Fibroblast of lung (primary cell): Measurements from ENCODE around the gene NOXO1.

Source experiments
- EZH2 ChIP-seq: IDR thresholded peaks from 2 replicates; pipeline ENCODE4 v1.5.1; 2012; ENCODE audit warnings: low read length, control low read depth, mild to moderate bottlenecking; ENCODE audit errors: missing control alignments
- TF ChIP-seq, protein P1 (sequence below), 2 donors: IDR thresholded peaks in 1 of 2; conservative IDR thresholded peaks in 1 of 2; 1 replicate in 1 of 2; 2 replicates in 1 of 2; pipeline ENCODE4 v1.5.1; 2011 to 2012; ENCODE audit warnings: low read length in 2 of 2, control low read depth in 1 of 2, inconsistent platforms in 1 of 2, low read depth in 1 of 2, mild to moderate bottlenecking in 1 of 2

DNA sequence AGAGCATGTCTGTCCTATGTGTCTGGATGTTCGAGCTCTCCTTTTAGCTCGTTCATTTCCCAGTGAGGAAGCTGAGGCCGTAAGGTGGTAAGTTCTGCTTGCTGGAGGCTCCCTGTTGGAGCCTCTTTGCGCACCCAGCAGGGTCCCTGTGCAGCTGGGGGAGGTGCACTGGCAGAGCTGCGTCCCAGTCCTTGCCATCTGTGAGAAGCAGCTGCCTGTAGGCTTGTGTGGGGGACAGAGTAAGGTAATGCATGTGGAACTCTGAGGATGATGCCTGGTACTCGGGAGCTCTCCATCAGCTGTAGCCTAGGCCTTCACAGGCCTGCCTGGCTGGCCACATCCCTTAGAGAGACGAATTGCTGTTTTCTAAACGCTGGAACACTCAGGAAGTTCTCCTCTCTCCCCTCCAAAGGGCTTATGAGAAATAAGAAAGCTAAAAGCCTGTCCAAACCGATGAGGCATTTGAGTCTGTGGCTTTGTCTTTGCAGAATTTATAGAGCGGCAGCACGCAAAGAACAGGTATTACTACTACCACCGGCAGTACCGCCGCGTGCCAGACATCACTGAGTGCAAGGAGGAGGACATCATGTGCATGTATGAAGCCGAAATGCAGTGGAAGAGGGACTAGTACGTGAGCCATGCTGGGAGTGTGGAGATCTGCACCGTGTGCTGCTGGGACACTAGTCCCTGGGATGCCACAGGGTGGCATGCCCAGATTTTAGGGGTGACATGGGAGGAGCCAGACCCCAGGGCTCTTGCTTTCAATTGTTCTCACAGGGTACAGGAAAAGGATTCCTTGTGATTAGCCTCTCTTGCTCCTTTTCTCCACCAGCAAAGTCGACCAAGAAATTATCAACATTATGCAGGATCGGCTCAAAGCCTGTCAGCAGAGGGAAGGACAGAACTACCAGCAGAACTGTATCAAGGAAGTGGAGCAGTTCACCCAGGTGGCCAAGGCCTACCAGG is 20.3 kb downstream of the NOXO1 start:
- TF ChIP-seq, protein P1, sequence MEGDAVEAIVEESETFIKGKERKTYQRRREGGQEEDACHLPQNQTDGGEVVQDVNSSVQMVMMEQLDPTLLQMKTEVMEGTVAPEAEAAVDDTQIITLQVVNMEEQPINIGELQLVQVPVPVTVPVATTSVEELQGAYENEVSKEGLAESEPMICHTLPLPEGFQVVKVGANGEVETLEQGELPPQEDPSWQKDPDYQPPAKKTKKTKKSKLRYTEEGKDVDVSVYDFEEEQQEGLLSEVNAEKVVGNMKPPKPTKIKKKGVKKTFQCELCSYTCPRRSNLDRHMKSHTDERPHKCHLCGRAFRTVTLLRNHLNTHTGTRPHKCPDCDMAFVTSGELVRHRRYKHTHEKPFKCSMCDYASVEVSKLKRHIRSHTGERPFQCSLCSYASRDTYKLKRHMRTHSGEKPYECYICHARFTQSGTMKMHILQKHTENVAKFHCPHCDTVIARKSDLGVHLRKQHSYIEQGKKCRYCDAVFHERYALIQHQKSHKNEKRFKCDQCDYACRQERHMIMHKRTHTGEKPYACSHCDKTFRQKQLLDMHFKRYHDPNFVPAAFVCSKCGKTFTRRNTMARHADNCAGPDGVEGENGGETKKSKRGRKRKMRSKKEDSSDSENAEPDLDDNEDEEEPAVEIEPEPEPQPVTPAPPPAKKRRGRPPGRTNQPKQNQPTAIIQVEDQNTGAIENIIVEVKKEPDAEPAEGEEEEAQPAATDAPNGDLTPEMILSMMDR (conservative IDR thresholded peaks at IDR 0.05 in 1 of 2, IDR thresholded peaks at IDR 0.05 in 1 of 2; ENCODE audit: low read depth in 1 of 2, low read length in 2 of 2) = no peak
- no peak for TF ChIP-seq EZH2
